PFSK-1 (cell line): ENCODE data around the gene AGPAT3.

Experiments used
- POLR2AphosphoS5 ChIP-seq: IDR thresholded peaks from 2 replicates; pipeline ENCODE4 v1.6.1; 2012; ENCODE audit warnings: low read depth, mild to moderate bottlenecking, control low read depth, low read length, moderate library complexity
- REST ChIP-seq, 2 experiments: IDR thresholded peaks; 2 replicates each; pipeline versions ENCODE4 v1.6.1 to v1.8.0; 2011 to 2012; ENCODE audit warnings: low read depth in 2 of 2, low read length in 2 of 2, control low read depth in 1 of 2, inconsistent platforms in 1 of 2, mild to moderate bottlenecking in 1 of 2, moderate library complexity in 1 of 2; ENCODE audit not compliant: insufficient read depth in 1 of 2
- SIN3A ChIP-seq: IDR thresholded peaks from 2 replicates; pipeline ENCODE4 v1.6.1; 2012; ENCODE audit warnings: mild to moderate bottlenecking, low read length, moderate library complexity, borderline replicate concordance; ENCODE audit not compliant: insufficient read depth
- TAF1 ChIP-seq: IDR thresholded peaks from 2 replicates; pipeline ENCODE4 v1.6.1; 2012; ENCODE audit warnings: low read length, control low read depth, borderline replicate concordance; ENCODE audit not compliant: insufficient read depth

GRCh38 chr21:44020551-44020950 is 155.5 kb downstream of the AGPAT3 start:
- TF ChIP-seq REST (IDR thresholded peaks at IDR 0.05; ENCODE audit: insufficient read depth in 1 of 2, low read depth in 2 of 2, low read length in 2 of 2): no peak
- no peak for TF ChIP-seq POLR2AphosphoS5
- no peak for TF ChIP-seq TAF1
- TF ChIP-seq SIN3A: no peak
